ENCODE results near the gene SERPINB1. TPM values are rescaled to one million over a fixed set of nuclear protein-coding genes. Genes with fewer than 3 reads are reported as not detected.
"Not testable (repeated sequence)": the region's sequence is repeated elsewhere in the genome, so short reads cannot be mapped to it uniquely, and the experiment has no call there.

The SERPINB1 gene
- polyA plus RNA-seq, 5 donors, result 26.7 to 36.5 (median 27.6) TPM

- DNase-seq, result no peak
These were observed 28.5 kb upstream of the SERPINB1 start for GRCh38 chr6:2870046-2870636.

GRCh38 chr6:2868637-2869036 is 27.0 kb upstream of the SERPINB1 start:
- DNase-seq, result no peak

GRCh38 chr6:2866171-2866846 is 24.6 kb upstream of the SERPINB1 start:
- DNase-seq, result no peak

- no peak for DNase-seq
These were observed 24.1 kb upstream of the SERPINB1 start for GRCh38 chr6:2865694-2866151.

- DNase-seq, result no peak
These were observed 23.6 kb upstream of the SERPINB1 start for GRCh38 chr6:2865270-2865669.

GRCh38 chr6:2863901-2864300 is 22.2 kb upstream of the SERPINB1 start:
- no peak for DNase-seq

GRCh38 chr6:2862712-2863181 is 21.1 kb upstream of the SERPINB1 start:
- no peak for DNase-seq

GRCh38 chr6:2861822-2862164 is 20.1 kb upstream of the SERPINB1 start:
- no peak for DNase-seq

GRCh38 chr6:2861060-2861821 is 19.6 kb upstream of the SERPINB1 start:
- no peak for DNase-seq

GRCh38 chr6:2860706-2861059 is 19.0 kb upstream of the SERPINB1 start:
- DNase-seq, result not testable (repeated sequence)

GRCh38 chr6:2859798-2860705 is 18.4 kb upstream of the SERPINB1 start:
- DNase-seq, result not testable (repeated sequence)

- DNase-seq, result no peak
These were observed 17.6 kb upstream of the SERPINB1 start for GRCh38 chr6:2859185-2859700.

GRCh38 chr6:2857580-2858337 is 16.1 kb upstream of the SERPINB1 start:
- peak; percentile 68 to 73 for DNase-seq

GRCh38 chr6:2857185-2857579 is 15.5 kb upstream of the SERPINB1 start:
- no peak for DNase-seq

GRCh38 chr6:2855061-2855519 is 13.4 kb upstream of the SERPINB1 start:
- no peak for DNase-seq

- DNase-seq, result no peak
These were observed 12.8 kb upstream of the SERPINB1 start for GRCh38 chr6:2854396-2854982.

- DNase-seq, result peak in 1 of 2 donors; percentile 58
These were observed 12.2 kb upstream of the SERPINB1 start for GRCh38 chr6:2853769-2854395.

- not testable (repeated sequence) for DNase-seq
These were observed 11.7 kb upstream of the SERPINB1 start for GRCh38 chr6:2853378-2853768.

GRCh38 chr6:2852921-2853322 is 11.3 kb upstream of the SERPINB1 start:
- no peak for DNase-seq

- DNase-seq, result no peak
These were observed 10.8 kb upstream of the SERPINB1 start for GRCh38 chr6:2852514-2852855.

All from right lung (tissue), 5 donors.